ENCODE measurements around the gene WDR88.

The WDR88 gene

DNA sequence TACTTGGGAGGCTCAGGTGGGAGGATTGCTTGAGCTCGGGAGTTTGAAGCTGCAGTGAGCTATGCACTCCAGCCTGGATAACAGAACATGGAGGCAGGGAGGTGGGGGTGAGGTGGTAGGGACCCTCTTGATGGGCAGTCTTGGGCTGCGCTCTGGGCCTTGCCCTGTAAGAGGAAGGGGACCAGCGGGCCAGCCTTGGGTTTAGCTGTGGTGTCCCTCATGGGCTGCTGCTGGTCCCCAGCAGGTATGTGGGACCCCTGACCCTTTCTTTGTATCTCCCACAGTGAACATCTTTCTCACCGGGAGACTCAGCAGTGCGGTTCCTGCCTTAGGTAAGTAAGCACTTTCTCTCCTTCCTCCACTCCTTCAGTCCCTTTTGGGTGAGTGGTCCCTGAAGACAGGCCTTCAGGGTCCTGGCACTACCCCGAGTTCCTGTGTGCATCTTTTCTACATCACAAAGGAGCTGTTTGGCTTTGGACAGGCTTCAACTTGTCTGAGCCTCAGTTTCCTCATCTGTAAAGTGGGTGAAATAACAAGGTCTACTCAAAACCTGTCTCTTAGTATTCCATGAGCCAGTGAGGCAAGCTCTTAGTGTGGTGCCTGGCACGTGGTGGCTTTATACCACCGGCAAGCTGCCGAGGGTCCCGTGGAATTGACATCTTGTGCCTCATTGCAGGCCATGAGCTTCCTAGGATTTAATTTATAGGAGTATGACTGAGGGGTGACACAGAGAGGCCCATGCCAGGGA, 64.7 kb downstream of the WDR88 start:
- H3K4me3 ChIP-seq (replicated peaks; ENCODE audit: insufficient read depth, low read length), result peak overlapping the region; percentile 78
- no peak for DNase-seq (ENCODE audit: low read depth in 1 of 2, low spot score in 1 of 2)
- H3K27ac ChIP-seq (replicated peaks), result peak overlapping the region; percentile 98
- TF ChIP-seq GABPA (IDR thresholded peaks at IDR 0.05; ENCODE audit: low read depth), result no peak
- TF ChIP-seq POLR2AphosphoS5 (IDR thresholded peaks at IDR 0.05; ENCODE audit: low read depth), result no peak
- no peak for TF ChIP-seq CTCF (IDR thresholded peaks at IDR 0.05; ENCODE audit: insufficient read depth, low read length)
- no peak for TF ChIP-seq SPI1 (IDR thresholded peaks at IDR 0.05; ENCODE audit: borderline replicate concordance, low read depth)
- TF ChIP-seq, protein P1, sequence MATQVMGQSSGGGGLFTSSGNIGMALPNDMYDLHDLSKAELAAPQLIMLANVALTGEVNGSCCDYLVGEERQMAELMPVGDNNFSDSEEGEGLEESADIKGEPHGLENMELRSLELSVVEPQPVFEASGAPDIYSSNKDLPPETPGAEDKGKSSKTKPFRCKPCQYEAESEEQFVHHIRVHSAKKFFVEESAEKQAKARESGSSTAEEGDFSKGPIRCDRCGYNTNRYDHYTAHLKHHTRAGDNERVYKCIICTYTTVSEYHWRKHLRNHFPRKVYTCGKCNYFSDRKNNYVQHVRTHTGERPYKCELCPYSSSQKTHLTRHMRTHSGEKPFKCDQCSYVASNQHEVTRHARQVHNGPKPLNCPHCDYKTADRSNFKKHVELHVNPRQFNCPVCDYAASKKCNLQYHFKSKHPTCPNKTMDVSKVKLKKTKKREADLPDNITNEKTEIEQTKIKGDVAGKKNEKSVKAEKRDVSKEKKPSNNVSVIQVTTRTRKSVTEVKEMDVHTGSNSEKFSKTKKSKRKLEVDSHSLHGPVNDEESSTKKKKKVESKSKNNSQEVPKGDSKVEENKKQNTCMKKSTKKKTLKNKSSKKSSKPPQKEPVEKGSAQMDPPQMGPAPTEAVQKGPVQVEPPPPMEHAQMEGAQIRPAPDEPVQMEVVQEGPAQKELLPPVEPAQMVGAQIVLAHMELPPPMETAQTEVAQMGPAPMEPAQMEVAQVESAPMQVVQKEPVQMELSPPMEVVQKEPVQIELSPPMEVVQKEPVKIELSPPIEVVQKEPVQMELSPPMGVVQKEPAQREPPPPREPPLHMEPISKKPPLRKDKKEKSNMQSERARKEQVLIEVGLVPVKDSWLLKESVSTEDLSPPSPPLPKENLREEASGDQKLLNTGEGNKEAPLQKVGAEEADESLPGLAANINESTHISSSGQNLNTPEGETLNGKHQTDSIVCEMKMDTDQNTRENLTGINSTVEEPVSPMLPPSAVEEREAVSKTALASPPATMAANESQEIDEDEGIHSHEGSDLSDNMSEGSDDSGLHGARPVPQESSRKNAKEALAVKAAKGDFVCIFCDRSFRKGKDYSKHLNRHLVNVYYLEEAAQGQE (IDR thresholded peaks at IDR 0.05; ENCODE audit: insufficient replicate concordance, low read depth), result no peak
- H3K27me3 ChIP-seq (ENCODE audit: insufficient read depth, poor library complexity, severe bottlenecking), result no peaks in the 10 kb centered on the region

DNA sequence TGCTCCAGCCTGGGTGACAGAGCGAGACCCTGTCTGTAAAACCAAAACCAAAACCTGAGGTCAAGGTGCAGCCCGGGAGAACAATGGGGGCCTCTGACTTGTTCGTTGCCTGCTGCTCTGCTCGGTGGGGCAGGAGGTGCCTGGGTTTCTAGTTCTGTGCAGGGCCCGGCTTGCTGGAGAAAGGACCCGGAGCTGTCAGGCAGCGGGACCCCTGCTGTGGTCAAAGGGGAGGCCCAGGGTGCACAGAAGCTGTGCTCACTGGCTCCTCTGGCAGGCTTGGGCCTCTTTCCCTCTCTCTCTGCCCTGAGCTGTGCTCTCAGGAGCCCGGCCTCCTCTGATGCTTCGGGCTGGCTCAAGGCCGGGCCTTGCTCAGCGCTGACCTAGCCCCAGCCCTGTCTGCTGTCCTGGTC, 65.7 kb downstream of the WDR88 start:
- no peak for DNase-seq (ENCODE audit: low read depth in 1 of 2, low spot score in 1 of 2)
- Histone ChIP-seq H3K27ac (replicated peaks) (peak overlapping the region; percentile 98), H3K4me3 (replicated peaks; ENCODE audit: insufficient read depth, low read length) (no peak overlapping the region), H3K27me3 (ENCODE audit: insufficient read depth, poor library complexity, severe bottlenecking) (no peaks in the 10 kb centered on the region)
- no peak for TF ChIP-seq CTCF (IDR thresholded peaks at IDR 0.05; ENCODE audit: insufficient read depth, low read length)
- TF ChIP-seq, protein P1 (IDR thresholded peaks at IDR 0.05; ENCODE audit: insufficient replicate concordance, low read depth), result no peak
- no peak for TF ChIP-seq SPI1 (IDR thresholded peaks at IDR 0.05; ENCODE audit: borderline replicate concordance, low read depth)
- TF ChIP-seq GABPA (IDR thresholded peaks at IDR 0.05; ENCODE audit: low read depth), result no peak
- TF ChIP-seq POLR2AphosphoS5 (IDR thresholded peaks at IDR 0.05; ENCODE audit: low read depth), result no peak

GRCh38 chr19:33198169-33198568, 66.3 kb downstream of the WDR88 start:
- H3K4me3 ChIP-seq (replicated peaks; ENCODE audit: insufficient read depth, low read length), result no peak overlapping the region
- TF ChIP-seq CTCF (IDR thresholded peaks at IDR 0.05; ENCODE audit: insufficient read depth, low read length) (no peak), GABPA (IDR thresholded peaks at IDR 0.05; ENCODE audit: low read depth) (no peak), SPI1 (IDR thresholded peaks at IDR 0.05; ENCODE audit: borderline replicate concordance, low read depth) (no peak), POLR2AphosphoS5 (IDR thresholded peaks at IDR 0.05; ENCODE audit: low read depth) (no peak)
- TF ChIP-seq, protein P1 (IDR thresholded peaks at IDR 0.05; ENCODE audit: insufficient replicate concordance, low read depth), result no peak
- H3K27ac ChIP-seq (replicated peaks), result peak overlapping the region; percentile 98
- H3K27me3 ChIP-seq (ENCODE audit: insufficient read depth, poor library complexity, severe bottlenecking), result no peaks in the 10 kb centered on the region
- DNase-seq (ENCODE audit: low read depth in 1 of 2, low spot score in 1 of 2), result no peak
